ENCODE data around the gene FAM20A.

FAM20A gene

DNA sequence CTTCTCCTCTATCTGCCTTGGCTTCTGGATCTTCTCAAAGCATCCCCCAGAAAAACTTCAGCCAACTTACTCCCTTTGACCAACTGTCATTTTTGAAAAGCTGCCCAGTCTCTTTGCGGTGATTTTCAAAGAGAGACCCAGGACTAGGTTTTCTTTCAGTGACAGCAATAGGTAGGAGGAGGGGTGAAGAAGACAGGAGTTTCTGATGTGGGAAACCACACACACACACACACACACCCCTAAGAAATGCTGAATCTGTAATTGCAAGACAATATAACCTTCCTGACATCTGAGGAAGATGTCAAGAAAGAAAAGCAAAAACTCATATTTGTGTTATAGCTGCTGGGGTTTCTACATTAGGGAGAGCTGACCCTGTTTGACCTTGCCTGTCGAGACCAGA is 5.2 kb downstream of the FAM20A start:
- no peak for TF ChIP-seq EZH2phosphoT487 (IDR thresholded peaks at IDR 0.05; ENCODE audit: borderline replicate concordance)
- TF ChIP-seq, protein P1, sequence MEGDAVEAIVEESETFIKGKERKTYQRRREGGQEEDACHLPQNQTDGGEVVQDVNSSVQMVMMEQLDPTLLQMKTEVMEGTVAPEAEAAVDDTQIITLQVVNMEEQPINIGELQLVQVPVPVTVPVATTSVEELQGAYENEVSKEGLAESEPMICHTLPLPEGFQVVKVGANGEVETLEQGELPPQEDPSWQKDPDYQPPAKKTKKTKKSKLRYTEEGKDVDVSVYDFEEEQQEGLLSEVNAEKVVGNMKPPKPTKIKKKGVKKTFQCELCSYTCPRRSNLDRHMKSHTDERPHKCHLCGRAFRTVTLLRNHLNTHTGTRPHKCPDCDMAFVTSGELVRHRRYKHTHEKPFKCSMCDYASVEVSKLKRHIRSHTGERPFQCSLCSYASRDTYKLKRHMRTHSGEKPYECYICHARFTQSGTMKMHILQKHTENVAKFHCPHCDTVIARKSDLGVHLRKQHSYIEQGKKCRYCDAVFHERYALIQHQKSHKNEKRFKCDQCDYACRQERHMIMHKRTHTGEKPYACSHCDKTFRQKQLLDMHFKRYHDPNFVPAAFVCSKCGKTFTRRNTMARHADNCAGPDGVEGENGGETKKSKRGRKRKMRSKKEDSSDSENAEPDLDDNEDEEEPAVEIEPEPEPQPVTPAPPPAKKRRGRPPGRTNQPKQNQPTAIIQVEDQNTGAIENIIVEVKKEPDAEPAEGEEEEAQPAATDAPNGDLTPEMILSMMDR (conservative IDR thresholded peaks at IDR 0.05; ENCODE audit: low read length): no peak
- no peaks in the 10 kb centered on the region for H3K79me2 ChIP-seq (ENCODE audit: insufficient read depth, low read length)
- no peak overlapping the region for H2AFZ ChIP-seq (ENCODE audit: low read length)
- no peak overlapping the region for H3K9ac ChIP-seq (ENCODE audit: low read depth, low read length, poor library complexity, severe bottlenecking)
- H3K9me2 ChIP-seq (replicated peaks; ENCODE audit: low read depth, low read length): no peaks in the 10 kb centered on the region
- no peaks in the 10 kb centered on the region for H3K36me3 ChIP-seq (ENCODE audit: insufficient read depth, low read length)
- H3K4me3 ChIP-seq (ENCODE audit: low read length, poor library complexity, severe bottlenecking): no peak overlapping the region
- H3K4me1 ChIP-seq (ENCODE audit: insufficient read depth, low read length, poor library complexity, severe bottlenecking): peaks cover 3% of the 10 kb centered on the region
- H3K4me2 ChIP-seq (ENCODE audit: low read depth, low read length, poor library complexity, severe bottlenecking): no peak overlapping the region
- no peaks in the 10 kb centered on the region for H4K20me1 ChIP-seq (ENCODE audit: insufficient read depth, low read length, poor library complexity, severe bottlenecking)
- no peaks in the 10 kb centered on the region for H3K9me3 ChIP-seq (ENCODE audit: insufficient read depth, low read depth, low read length)
- no peaks in the 10 kb centered on the region for H3F3A ChIP-seq (ENCODE audit: low read depth)
- H3K27me3 ChIP-seq (ENCODE audit: insufficient read depth, low read length, poor library complexity, severe bottlenecking): no peaks in the 10 kb centered on the region

GRCh38 chr17:68595496-68595895 is 5.7 kb downstream of the FAM20A start:
- H2AFZ ChIP-seq (ENCODE audit: low read length): no peak overlapping the region
- no peaks in the 10 kb centered on the region for H3K27me3 ChIP-seq (ENCODE audit: insufficient read depth, low read length, poor library complexity, severe bottlenecking)
- no peak overlapping the region for H3K4me2 ChIP-seq (ENCODE audit: low read depth, low read length, poor library complexity, severe bottlenecking)
- no peaks in the 10 kb centered on the region for H4K20me1 ChIP-seq (ENCODE audit: insufficient read depth, low read length, poor library complexity, severe bottlenecking)
- H3K4me3 ChIP-seq (ENCODE audit: low read length, poor library complexity, severe bottlenecking): no peak overlapping the region
- no peaks in the 10 kb centered on the region for H3F3A ChIP-seq (ENCODE audit: low read depth)
- H3K9ac ChIP-seq (ENCODE audit: low read depth, low read length, poor library complexity, severe bottlenecking): no peak overlapping the region
- no peaks in the 10 kb centered on the region for H3K9me3 ChIP-seq (ENCODE audit: insufficient read depth, low read depth, low read length)
- H3K4me1 ChIP-seq (ENCODE audit: insufficient read depth, low read length, poor library complexity, severe bottlenecking): peaks cover 3% of the 10 kb centered on the region
- no peaks in the 10 kb centered on the region for H3K36me3 ChIP-seq (ENCODE audit: insufficient read depth, low read length)
- H3K9me2 ChIP-seq (replicated peaks; ENCODE audit: low read depth, low read length): no peaks in the 10 kb centered on the region
- H3K79me2 ChIP-seq (ENCODE audit: insufficient read depth, low read length): no peaks in the 10 kb centered on the region
- TF ChIP-seq EZH2phosphoT487 (IDR thresholded peaks at IDR 0.05; ENCODE audit: borderline replicate concordance): no peak
- TF ChIP-seq, protein P1 (conservative IDR thresholded peaks at IDR 0.05; ENCODE audit: low read length): no peak

GRCh38 chr17:68594552-68594951 is 6.6 kb downstream of the FAM20A start:
- Histone ChIP-seq H3K79me2 (ENCODE audit: insufficient read depth, low read length) (no peaks in the 10 kb centered on the region), H3K36me3 (ENCODE audit: insufficient read depth, low read length) (no peaks in the 10 kb centered on the region), H3K4me3 (ENCODE audit: low read length, poor library complexity, severe bottlenecking) (no peak overlapping the region), H3K9me3 (ENCODE audit: insufficient read depth, low read depth, low read length) (no peaks in the 10 kb centered on the region), H3K9me2 (replicated peaks; ENCODE audit: low read depth, low read length) (no peaks in the 10 kb centered on the region), H3K4me2 (ENCODE audit: low read depth, low read length, poor library complexity, severe bottlenecking) (no peak overlapping the region), H3K9ac (ENCODE audit: low read depth, low read length, poor library complexity, severe bottlenecking) (no peak overlapping the region), H3F3A (ENCODE audit: low read depth) (no peaks in the 10 kb centered on the region), H3K27me3 (ENCODE audit: insufficient read depth, low read length, poor library complexity, severe bottlenecking) (no peaks in the 10 kb centered on the region), H4K20me1 (ENCODE audit: insufficient read depth, low read length, poor library complexity, severe bottlenecking) (no peaks in the 10 kb centered on the region), H2AFZ (ENCODE audit: low read length) (no peak overlapping the region), H3K4me1 (ENCODE audit: insufficient read depth, low read length, poor library complexity, severe bottlenecking) (peaks cover 3% of the 10 kb centered on the region)
- TF ChIP-seq, protein P1 (conservative IDR thresholded peaks at IDR 0.05; ENCODE audit: low read length): no peak
- TF ChIP-seq EZH2phosphoT487 (IDR thresholded peaks at IDR 0.05; ENCODE audit: borderline replicate concordance): no peak
